ENCODE measurements around the gene CBY1. TPM values are rescaled to one million over a fixed set of nuclear protein-coding genes. Genes with fewer than 3 reads are reported as not detected.
"Not testable (repeated sequence)": the region's sequence is repeated elsewhere in the genome, so short reads cannot be mapped to it uniquely, and the experiment has no call there.

The CBY1 gene
- total and polyA plus RNA-seq, 8 donors = 1.8 to 43.6 (median 27.6) TPM

GRCh38 chr22:38614332-38615063 is 41.9 kb upstream of the CBY1 start:
- no peak for DNase-seq
- no peaks in the 10 kb centered on the region for H3K9me3 ChIP-seq
- intact Hi-C loops (cut with DNase I; ENCODE audit: low total_unique reads) = no loop called here
- no peak overlapping the region for H3K4me3 ChIP-seq
- no peaks in the 10 kb centered on the region for H3K36me3 ChIP-seq
- H3K27ac ChIP-seq = no peak overlapping the region
- H3K27me3 ChIP-seq = no peaks in the 10 kb centered on the region
- H3K4me1 ChIP-seq = no peaks in the 10 kb centered on the region
- 59 to 78% (median 69%) methylated on average over 4 of the region's 4 CpGs for WGBS, 5 donors
- TF ChIP-seq EP300 (IDR thresholded peaks at IDR 0.05) = no peak
- TF ChIP-seq CTCF (IDR thresholded peaks at IDR 0.05) = no peak

GRCh38 chr22:38615064-38615405 is 41.4 kb upstream of the CBY1 start:
- DNase-seq; H3K36me3 ChIP-seq; H3K4me3 ChIP-seq; H3K27ac ChIP-seq; intact Hi-C loops (cut with DNase I; ENCODE audit: low total_unique reads); H3K9me3 ChIP-seq; H3K27me3 ChIP-seq; H3K4me1 ChIP-seq: not testable (repeated sequence)
- WGBS, 5 donors = 85 to 94% (median 92%) methylated on average over 9 of the region's 9 CpGs

GRCh38 chr22:38618258-38618657 is 38.2 kb upstream of the CBY1 start:
- TF ChIP-seq POLR2A (IDR thresholded peaks at IDR 0.05) = no peak
- no peak for TF ChIP-seq POLR2AphosphoS5 (IDR thresholded peaks at IDR 0.05)
- TF ChIP-seq CTCF (IDR thresholded peaks at IDR 0.05) = no peak
- no peak for TF ChIP-seq EP300 (IDR thresholded peaks at IDR 0.05)
- Histone ChIP-seq H3K9me3 (no peaks in the 10 kb centered on the region), H3K27me3 (no peaks in the 10 kb centered on the region), H3K36me3 (no peaks in the 10 kb centered on the region), H3K4me3 (no peak overlapping the region), H3K27ac (no peak overlapping the region), H3K4me1 (no peaks in the 10 kb centered on the region)
- intact Hi-C loops (cut with DNase I; ENCODE audit: low total_unique reads) = no loop called here
- 93 to 100% (median 98%) methylated on average over 1 of the region's 1 CpG for WGBS, 5 donors
- DNase-seq = no peak

GRCh38 chr22:38618682-38619081 is 37.8 kb upstream of the CBY1 start:
- intact Hi-C loops (cut with DNase I; ENCODE audit: low total_unique reads) = no loop called here
- H3K27ac ChIP-seq = no peak overlapping the region
- H3K27me3 ChIP-seq = no peaks in the 10 kb centered on the region
- H3K4me1 ChIP-seq = no peaks in the 10 kb centered on the region
- no peaks in the 10 kb centered on the region for H3K36me3 ChIP-seq
- H3K9me3 ChIP-seq = no peaks in the 10 kb centered on the region
- TF ChIP-seq EP300 (IDR thresholded peaks at IDR 0.05) (no peak), CTCF (IDR thresholded peaks at IDR 0.05) (no peak), POLR2AphosphoS5 (IDR thresholded peaks at IDR 0.05) (no peak), POLR2A (IDR thresholded peaks at IDR 0.05) (no peak)
- 93 to 100% (median 97%) methylated on average over 2 of the region's 2 CpGs for WGBS, 5 donors
- no peak for DNase-seq
- no peak overlapping the region for H3K4me3 ChIP-seq

- Histone ChIP-seq H3K4me1 (no peaks in the 10 kb centered on the region), H3K9me3 (no peaks in the 10 kb centered on the region), H3K27ac (no peak overlapping the region), H3K36me3 (no peaks in the 10 kb centered on the region), H3K4me3 (no peak overlapping the region), H3K27me3 (no peaks in the 10 kb centered on the region)
- no peak for TF ChIP-seq CTCF (IDR thresholded peaks at IDR 0.05)
- no peak for TF ChIP-seq POLR2A (IDR thresholded peaks at IDR 0.05)
- no peak for TF ChIP-seq EP300 (IDR thresholded peaks at IDR 0.05)
- TF ChIP-seq POLR2AphosphoS5 (IDR thresholded peaks at IDR 0.05) = no peak
- intact Hi-C loops (cut with DNase I; ENCODE audit: low total_unique reads) = no loop called here
- WGBS, 5 donors = 72 to 88% (median 79%) methylated on average over 4 of the region's 4 CpGs
- no peak for DNase-seq
These were observed 33.1 kb upstream of the CBY1 start for GRCh38 chr22:38623351-38623750.
